Mesothelial cell of epicardium (in vitro differentiated cells): Measurements from ENCODE around the gene KCNJ14. TPM values are rescaled to one million over a fixed set of nuclear protein-coding genes. Genes with fewer than 3 reads are reported as not detected.

Source experiments
- DNase-seq, 2 experiments: peaks; one replicate each; pipeline ENCODE4 v3.0.0; 2021; ENCODE audit warnings: low spot score in 2 of 2; ENCODE audit not compliant: unreplicated experiment in 2 of 2
- H3K27ac Mint-ChIP-seq: 2 replicates; pipeline ENCODE4 v1.8.0; 2021; ENCODE audit warnings: mixed read lengths
- H3K27me3 Mint-ChIP-seq: 2 replicates; pipeline ENCODE4 v1.8.0; 2021; ENCODE audit warnings: low read depth, mixed read lengths
- H3K36me3 Mint-ChIP-seq: 2 replicates; pipeline ENCODE4 v1.8.0; 2021; ENCODE audit warnings: mixed read lengths
- H3K4me1 Mint-ChIP-seq: 2 replicates; pipeline ENCODE4 v1.8.0; 2021; ENCODE audit warnings: mixed read lengths
- H3K4me3 Mint-ChIP-seq: 2 replicates; pipeline ENCODE4 v1.8.0; 2021; ENCODE audit warnings: mild to moderate bottlenecking, moderate library complexity, mixed read lengths
- H3K9me3 Mint-ChIP-seq: 2 replicates; pipeline ENCODE4 v1.8.0; 2021; ENCODE audit warnings: mixed read lengths
- CTCF ChIP-seq: fragments of 200-600 bp; sonication (generic); IDR thresholded peaks from one replicate; pipeline ENCODE4 v1.5.0; 2021; ENCODE audit warnings: antibody characterized with exemption; ENCODE audit not compliant: unreplicated experiment
- total RNA-seq: library from RNA; stranded (reverse); gene quantifications from 3 replicates; pipeline ENCODE4 v1.2.1, GENCODE V29; 2021

KCNJ14 gene
- total RNA-seq, 1 donor from 2014 or later, result 2.7 TPM

GRCh38 chr19:48493718-48494401 lies 38.5 kb downstream of the KCNJ14 start:
- no peak for TF ChIP-seq CTCF
- Mint-ChIP-seq H3K4me1 (peaks cover 34% of the 10 kb centered on the region), H3K36me3 (no peaks in the 10 kb centered on the region), H3K27ac (peak overlapping the region; percentile 87), H3K9me3 (no peaks in the 10 kb centered on the region), H3K27me3 (peaks cover 7% of the 10 kb centered on the region), H3K4me3 (peak overlapping the region; percentile 75)
- no peak for DNase-seq

GRCh38 chr19:48495396-48495795 lies 40.0 kb downstream of the KCNJ14 start:
- H3K4me3 Mint-ChIP-seq, result peak overlapping the region; percentile 75

GRCh38 chr19:48496959-48497727 lies 41.8 kb downstream of the KCNJ14 start:
- DNase-seq, result no peak
- Mint-ChIP-seq H3K27me3 (peaks cover 3% of the 10 kb centered on the region), H3K36me3 (no peaks in the 10 kb centered on the region), H3K4me1 (peaks cover 33% of the 10 kb centered on the region), H3K27ac (no peak overlapping the region), H3K4me3 (no peak overlapping the region), H3K9me3 (no peaks in the 10 kb centered on the region)
- TF ChIP-seq CTCF, result no peak

More at GRCh38 chr19:48495396-48495795, 40.0 kb downstream of the KCNJ14 start:
- Mint-ChIP-seq H3K27ac (peak overlapping the region; percentile 86), H3K27me3 (peaks cover 7% of the 10 kb centered on the region), H3K4me1 (peaks cover 37% of the 10 kb centered on the region), H3K9me3 (no peaks in the 10 kb centered on the region), H3K36me3 (no peaks in the 10 kb centered on the region)
- TF ChIP-seq CTCF, result no peak
- DNase-seq, result no peak

GRCh38 chr19:48497728-48498594 lies 42.6 kb downstream of the KCNJ14 start:
- Mint-ChIP-seq H3K4me3 (no peak overlapping the region), H3K27me3 (no peaks in the 10 kb centered on the region), H3K27ac (no peak overlapping the region), H3K36me3 (no peaks in the 10 kb centered on the region), H3K4me1 (peaks cover 32% of the 10 kb centered on the region), H3K9me3 (no peaks in the 10 kb centered on the region)
- no peak for TF ChIP-seq CTCF
- no peak for DNase-seq

DNA sequence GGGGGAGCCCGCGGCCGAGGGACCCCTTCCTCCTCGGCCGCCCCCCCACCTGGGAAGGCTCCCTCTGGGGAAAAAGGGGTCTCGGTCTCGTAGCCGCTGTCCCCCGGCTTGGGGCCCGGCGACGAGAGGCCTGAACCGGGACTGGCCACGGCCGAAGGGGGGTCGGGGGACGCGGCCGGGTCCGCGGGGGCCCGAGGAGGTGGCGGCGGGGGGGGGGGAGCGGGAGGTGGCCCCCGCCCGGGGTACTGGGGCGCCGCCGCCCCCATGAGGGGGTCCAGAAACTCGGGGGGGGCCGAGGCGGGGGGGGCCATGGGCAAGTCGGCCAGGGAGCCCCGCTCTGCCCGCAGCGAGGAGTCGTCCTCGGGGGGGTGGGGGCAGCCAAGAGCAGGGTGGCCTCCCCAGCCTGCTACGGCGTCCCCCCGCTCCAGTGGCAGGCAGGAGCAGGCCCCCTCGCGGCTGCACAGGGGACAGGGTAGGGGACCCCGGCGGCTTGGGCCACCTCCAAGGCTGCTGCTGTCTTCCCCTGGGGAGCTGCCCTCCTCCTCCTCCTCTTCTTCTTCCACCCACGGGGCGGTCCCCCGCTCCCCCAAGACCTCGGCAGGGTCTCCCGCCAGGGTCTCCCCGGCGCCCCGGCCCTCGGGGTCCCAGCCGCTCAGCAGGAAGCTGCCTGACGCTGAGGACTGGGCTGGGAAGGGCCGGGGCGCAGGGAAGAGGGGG lies 43.4 kb downstream of the KCNJ14 start:
- H3K4me3 Mint-ChIP-seq, result no peak overlapping the region
- peaks cover 35% of the 10 kb centered on the region for H3K4me1 Mint-ChIP-seq
- H3K27me3 Mint-ChIP-seq, result no peaks in the 10 kb centered on the region
- no peak overlapping the region for H3K27ac Mint-ChIP-seq
- no peak for TF ChIP-seq CTCF
- DNase-seq, result no peak
- no peaks in the 10 kb centered on the region for H3K9me3 Mint-ChIP-seq
- no peaks in the 10 kb centered on the region for H3K36me3 Mint-ChIP-seq
